ENCODE data around the gene RASSF7.

The RASSF7 gene

GRCh38 chr11:607020-607780 is 46.4 kb downstream of the RASSF7 start:
- peaks cover 87 to 100% (median 98%) of the 10 kb centered on the region in 3 donors for H3K36me3 ChIP-seq
- no peak overlapping the region for H3K4me3 ChIP-seq
- intact Hi-C loops (cut with DNase I; ENCODE audit: low total_unique reads): no loop called here
- peak in 1 of 2 donors; percentile 60 for DNase-seq
- H3K27ac ChIP-seq: no peak overlapping the region
- H3K27me3 ChIP-seq: no peaks in the 10 kb centered on the region
- no peaks in the 10 kb centered on the region for H3K9me3 ChIP-seq
- peaks cover 0 to 4% (median 0%) of the 10 kb centered on the region in 4 donors for H3K4me1 ChIP-seq
- TF ChIP-seq CTCF (IDR thresholded peaks at IDR 0.05): no peak

- peaks cover 94 to 100% (median 98%) of the 10 kb centered on the region in 3 donors for H3K36me3 ChIP-seq
- TF ChIP-seq CTCF (IDR thresholded peaks at IDR 0.05): no peak
Observed at GRCh38 chr11:607971-608659, 47.3 kb downstream of the RASSF7 start.

GRCh38 chr11:608791-609251 is 48.1 kb downstream of the RASSF7 start:
- H3K4me1 ChIP-seq: peaks cover 0 to 12% (median 1%) of the 10 kb centered on the region in 4 donors

More at GRCh38 chr11:607971-608659, 47.3 kb downstream of the RASSF7 start:
- intact Hi-C loops (cut with DNase I; ENCODE audit: low total_unique reads): no loop called here
- H3K4me1 ChIP-seq: peaks cover 0 to 7% (median 0%) of the 10 kb centered on the region in 4 donors
- no peaks in the 10 kb centered on the region for H3K27me3 ChIP-seq
- no peak overlapping the region for H3K4me3 ChIP-seq
- no peak for DNase-seq
- no peak overlapping the region for H3K27ac ChIP-seq
- H3K9me3 ChIP-seq: no peaks in the 10 kb centered on the region

GRCh38 chr11:609341-609811 is 48.6 kb downstream of the RASSF7 start:
- H3K27ac ChIP-seq: no peak overlapping the region
- H3K4me1 ChIP-seq: peaks cover 0 to 18% (median 6%) of the 10 kb centered on the region in 4 donors
- no peak for TF ChIP-seq CTCF (IDR thresholded peaks at IDR 0.05)
- no peak overlapping the region for H3K4me3 ChIP-seq
- no peak for DNase-seq
- peaks cover 83 to 95% (median 94%) of the 10 kb centered on the region in 3 donors for H3K36me3 ChIP-seq
- intact Hi-C loops (cut with DNase I; ENCODE audit: low total_unique reads): no loop called here
- no peaks in the 10 kb centered on the region for H3K27me3 ChIP-seq
- H3K9me3 ChIP-seq: no peaks in the 10 kb centered on the region

More at GRCh38 chr11:608791-609251, 48.1 kb downstream of the RASSF7 start:
- intact Hi-C loops (cut with DNase I; ENCODE audit: low total_unique reads): no loop called here
- peaks cover 89 to 100% (median 99%) of the 10 kb centered on the region in 3 donors for H3K36me3 ChIP-seq
- no peak overlapping the region for H3K27ac ChIP-seq
- no peaks in the 10 kb centered on the region for H3K27me3 ChIP-seq
- DNase-seq: no peak
- no peak for TF ChIP-seq CTCF (IDR thresholded peaks at IDR 0.05)
- H3K4me3 ChIP-seq: no peak overlapping the region
- no peaks in the 10 kb centered on the region for H3K9me3 ChIP-seq

- intact Hi-C loops (cut with DNase I; ENCODE audit: low total_unique reads): loop anchor here (2.0 to 5.0 kb wide), 2 partner anchors 33 to 77 kb away; partner anchors contain the start of gene PHRF1
- H3K27ac ChIP-seq: no peak overlapping the region
- TF ChIP-seq CTCF (IDR thresholded peaks at IDR 0.05): no peak
- peaks cover 0 to 27% (median 15%) of the 10 kb centered on the region in 4 donors for H3K4me1 ChIP-seq
- no peak overlapping the region for H3K4me3 ChIP-seq
- no peaks in the 10 kb centered on the region for H3K9me3 ChIP-seq
- H3K36me3 ChIP-seq: peaks cover 76 to 86% (median 85%) of the 10 kb centered on the region in 3 donors
- H3K27me3 ChIP-seq: no peaks in the 10 kb centered on the region
- no peak for DNase-seq
Observed at GRCh38 chr11:610146-610801, 49.5 kb downstream of the RASSF7 start.
